K562 (cell line): ENCODE results near the gene FEN1. TPM values are rescaled to one million over a fixed set of nuclear protein-coding genes. Genes with fewer than 3 reads are reported as not detected.
A peak's percentile ranks its signal among the peaks of the same experiment; 100 is the strongest.

Experiments used
- CCAR2 ChIP-seq: fragments of 200-400 bp; formaldehyde crosslinking; IDR thresholded peaks from 2 replicates; pipeline ENCODE4 v1.6.1; 2017; ENCODE audit warnings: mild to moderate bottlenecking, low read depth, low read length
- EGR1 ChIP-seq: fragments of 450-650 bp; conservative IDR thresholded peaks from 2 replicates; pipeline ENCODE4 v1.6.1; 2017; ENCODE audit warnings: mild to moderate bottlenecking
- FOSL1 ChIP-seq: fragments of 200-800 bp; sonication (Bioruptor generic); conservative IDR thresholded peaks from 2 replicates; pipeline ENCODE4 v1.6.1; 2016; ENCODE audit warnings: missing genetic modification characterization, missing compliant biosample characterization
- HBP1 ChIP-seq: fragments of 450-650 bp; formaldehyde crosslinking; IDR thresholded peaks from 2 replicates; pipeline ENCODE4 v1.4.0; 2022; ENCODE audit warnings: missing genetic modification characterization
- NEUROD1 ChIP-seq: fragments of 150-350 bp; IDR thresholded peaks from 2 replicates; pipeline ENCODE4 v1.6.1; 2014; ENCODE audit warnings: borderline replicate concordance, low read length, low read depth; ENCODE audit not compliant: partially characterized antibody
- NR2C2 ChIP-seq, 2 experiments: fragments of 200-800 bp in 1 of 2; sonication (Bioruptor generic) in 1 of 2; sonication (generic) in 1 of 2; formaldehyde crosslinking in 1 of 2; IDR thresholded peaks; 2 replicates each; pipeline versions ENCODE4 v1.6.1 to v1.8.0; 2016 to 2022; ENCODE audit warnings: mild to moderate bottlenecking in 1 of 2, missing compliant biosample characterization in 1 of 2, missing genetic modification characterization in 1 of 2, missing genetic modification reagents in 1 of 2
- ZBTB7A ChIP-seq: IDR thresholded peaks from 2 replicates; pipeline ENCODE4 v1.6.1; 2011; ENCODE audit warnings: low read depth, mild to moderate bottlenecking, low read length, moderate library complexity, borderline replicate concordance; ENCODE audit not compliant: control insufficient read depth
- ZNF143 ChIP-seq: sonication (generic); formaldehyde crosslinking; IDR thresholded peaks from 2 replicates; pipeline ENCODE4 v1.9.0; 2022; ENCODE audit warnings: mild to moderate bottlenecking, missing genetic modification reagents
- ZNF174 ChIP-seq: fragments of 250-450 bp; sonication (Bioruptor Pico); IDR thresholded peaks from 2 replicates; pipeline ENCODE4 v1.4.0; 2020; ENCODE audit warnings: mild to moderate bottlenecking
- ZNF589 ChIP-seq: fragments of 200-800 bp; sonication (Bioruptor generic); IDR thresholded peaks from 2 replicates; pipeline ENCODE4 v1.6.1; 2016; ENCODE audit warnings: low read depth, missing genetic modification characterization, missing compliant biosample characterization
- polyA plus RNA-seq, 8 experiments: library from polyadenylated mRNA; depleted of rRNA in 4 of 8; stranded (reverse) in 5 of 8; unstranded in 3 of 8; fragments of >200 nt; fragmentation: Nextera tagmentation in 2 of 8; fragmentation: Illumina TruSeq in 1 of 8; extraction: Ambion mirVana in 2 of 8; extraction: Trizol in 1 of 8; gene quantifications; 2 replicates each; pipeline versions ENCODE4 v1.2.1 to v1.2.3, GENCODE V29; 2011 to 2014; ENCODE audit warnings: inconsistent platforms in 1 of 8, missing spikeins in 1 of 8
- total RNA-seq, 7 experiments: library from RNA; depleted of rRNA in 6 of 7; stranded (reverse); fragments of >200 nt in 6 of 7; fragmentation: Illumina TruSeq in 2 of 7; extraction: Trizol in 2 of 7; gene quantifications; 2 replicates each; pipeline versions ENCODE4 v1.2.1 to v1.2.3, GENCODE V29; 2011 to 2021; ENCODE audit warnings: low replicate concordance in 1 of 7
- TF ChIP-seq, protein P1 (sequence below), 2 experiments: fragments of 450-650 bp in 1 of 2; sonication (generic) in 1 of 2; formaldehyde crosslinking in 1 of 2; IDR thresholded peaks in 1 of 2; conservative IDR thresholded peaks in 1 of 2; 2 replicates each; pipeline versions ENCODE4 v1.6.1 to v1.8.1; 2016 to 2023; ENCODE audit warnings: mild to moderate bottlenecking in 2 of 2, moderate library complexity in 2 of 2, inconsistent platforms in 1 of 2, missing genetic modification reagents in 1 of 2

Gene FEN1
- total and polyA plus RNA-seq, 9 of the 15 experiments (the other 6 are each of a cell fraction or from before 2014, with no cell fraction given): 58.1 to 156 (median 137) TPM

DNA sequence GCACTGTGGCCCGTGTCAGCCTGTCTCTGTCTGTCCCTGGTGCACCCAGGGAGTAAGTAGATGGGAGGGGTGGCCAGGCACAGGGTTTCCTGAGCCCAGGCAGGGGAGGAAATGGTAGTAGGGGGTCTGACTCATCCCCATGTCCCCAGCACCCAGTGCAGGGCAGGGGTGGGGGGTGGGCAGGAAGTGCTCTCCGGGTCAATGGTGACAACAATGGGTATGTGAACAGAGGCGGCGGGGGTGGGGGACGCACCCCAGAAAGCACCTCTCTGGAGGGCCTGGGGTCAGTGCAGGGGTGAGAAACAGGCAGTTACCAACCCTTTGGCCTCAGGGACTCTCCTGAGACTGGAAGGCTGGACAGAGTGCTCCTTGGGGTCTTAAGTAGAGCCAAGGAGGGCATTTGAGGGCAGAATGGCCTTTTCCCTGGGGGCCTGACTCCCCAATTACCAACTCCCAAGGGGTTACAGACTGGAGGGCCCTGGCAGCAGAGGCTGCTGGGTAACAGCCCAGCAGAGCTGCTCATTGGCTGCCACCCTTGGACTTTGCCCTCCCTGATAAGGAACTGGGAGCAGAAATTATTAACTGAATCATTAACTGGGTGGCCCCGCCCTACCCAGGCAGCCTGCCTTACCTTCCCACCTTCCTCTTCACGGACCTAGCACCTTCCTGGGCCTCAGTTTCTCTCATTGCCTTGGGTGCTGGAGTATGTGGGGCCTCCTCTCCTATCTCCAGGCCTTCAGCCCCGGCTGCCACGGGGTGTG, 36.1 kb upstream of the FEN1 start (continued):
- no peak for TF ChIP-seq ZNF143 (CRISPR knock-in tag)
- TF ChIP-seq NR2C2 (CRISPR knock-in tag; IDR thresholded peaks at IDR 0.05): no peak
- TF ChIP-seq NR2C2 (tag; IDR thresholded peaks at IDR 0.05): peak; percentile 42; the same call in 1 of the 2 replicates
- TF ChIP-seq ZNF589 (CRISPR knock-in tag): peak; percentile 74
- no peak for TF ChIP-seq CCAR2
- peak; percentile 80 for TF ChIP-seq FOSL1 (tag)
- TF ChIP-seq EGR1: peak; percentile 66
- peak; percentile 61; the same call in 1 of the 2 replicates for TF ChIP-seq ZBTB7A
- TF ChIP-seq, protein P1, sequence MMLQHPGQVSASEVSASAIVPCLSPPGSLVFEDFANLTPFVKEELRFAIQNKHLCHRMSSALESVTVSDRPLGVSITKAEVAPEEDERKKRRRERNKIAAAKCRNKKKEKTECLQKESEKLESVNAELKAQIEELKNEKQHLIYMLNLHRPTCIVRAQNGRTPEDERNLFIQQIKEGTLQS (IDR thresholded peaks at IDR 0.05): peak; percentile 71
- TF ChIP-seq, protein P1 (CRISPR knock-in tag; conservative IDR thresholded peaks at IDR 0.05): no peak
- TF ChIP-seq NEUROD1: peak; percentile 12
- TF ChIP-seq HBP1 (CRISPR knock-in tag): no peak
- no peak for TF ChIP-seq ZNF174 (CRISPR knock-in tag)
